ENCODE measurements around the gene PIP5K1B.

- TF ChIP-seq MAX (IDR thresholded peaks at IDR 0.05) (no peak), REST (IDR thresholded peaks at IDR 0.05; ENCODE audit: low read depth) (no peak), NFIC (IDR thresholded peaks at IDR 0.05) (no peak), EP300 (IDR thresholded peaks at IDR 0.05; ENCODE audit: borderline replicate concordance) (no peak), YY1 (IDR thresholded peaks at IDR 0.05; ENCODE audit: low read depth) (no peak), CEBPB (IDR thresholded peaks at IDR 0.05) (no peak), FOXM1 (IDR thresholded peaks at IDR 0.05; ENCODE audit: borderline replicate concordance, low read depth) (no peak), TEAD4 (IDR thresholded peaks at IDR 0.05) (no peak), TAF1 (IDR thresholded peaks at IDR 0.05; ENCODE audit: low read depth) (no peak), RAD21 (IDR thresholded peaks at IDR 0.05; ENCODE audit: low read depth) (no peak), EGR1 (IDR thresholded peaks at IDR 0.05) (no peak)
These were observed 27.5 kb downstream of the PIP5K1B start for GRCh38 chr9:68732405-68733020.
